Retinal pigment epithelial cell (primary cell): Measurements from ENCODE around the gene C1orf167.

Source experiments
- DNase-seq: peaks from one replicate; pipeline ENCODE4 v3.0.0-alpha.2; 2010; ENCODE audit warnings: low read depth
- H3K4me3 ChIP-seq: 2 replicates; pipeline ENCODE4 v1.5.1; 2011; ENCODE audit warnings: mild to moderate bottlenecking, low read length, control low read depth, moderate library complexity
- CTCF ChIP-seq: conservative IDR thresholded peaks from 2 replicates; pipeline ENCODE4 v1.5.1; 2011; ENCODE audit warnings: low read depth, low read length, control low read depth, inconsistent platforms

The C1orf167 gene

GRCh38 chr1:11790101-11790879 lies 28.3 kb downstream of the C1orf167 start:
- DNase-seq: no peak
- no peak overlapping the region for H3K4me3 ChIP-seq
- no peak for TF ChIP-seq CTCF

- H3K4me3 ChIP-seq: no peak overlapping the region
- TF ChIP-seq CTCF: no peak
- DNase-seq: peak; percentile 90
These were observed 29.1 kb downstream of the C1orf167 start for GRCh38 chr1:11790880-11791715.

GRCh38 chr1:11792106-11792505 lies 30.1 kb downstream of the C1orf167 start:
- H3K4me3 ChIP-seq: no peak overlapping the region
- no peak for TF ChIP-seq CTCF
- no peak for DNase-seq

- no peak for TF ChIP-seq CTCF
- no peak for DNase-seq
- no peak overlapping the region for H3K4me3 ChIP-seq
These were observed 31.8 kb downstream of the C1orf167 start for GRCh38 chr1:11793819-11794218.

- DNase-seq: no peak
- H3K4me3 ChIP-seq: no peak overlapping the region
- TF ChIP-seq CTCF: no peak
These were observed 32.6 kb downstream of the C1orf167 start for GRCh38 chr1:11794446-11795237.

- TF ChIP-seq CTCF: no peak
- H3K4me3 ChIP-seq: no peak overlapping the region
- DNase-seq: no peak
These were observed 33.4 kb downstream of the C1orf167 start for GRCh38 chr1:11795238-11795890.
